GM12873 (cell line): ENCODE measurements around the gene OPRL1.

Experiments used
- CTCF ChIP-seq: IDR thresholded peaks from 2 replicates; pipeline ENCODE4 v1.5.1; 2012; ENCODE audit warnings: low read depth, mild to moderate bottlenecking, moderate library complexity, low read length, control low read depth; ENCODE audit not compliant: insufficient read depth; ENCODE audit errors: missing control alignments

Gene OPRL1

GRCh38 chr20:64149141-64149540 lies 69.3 kb downstream of the OPRL1 start:
- TF ChIP-seq CTCF = no peak

GRCh38 chr20:64149809-64150560 lies 70.1 kb downstream of the OPRL1 start:
- TF ChIP-seq CTCF = no peak
